Peyer's patch (tissue), 4 donors: ENCODE measurements around the gene HSPA2. TPM values are rescaled to one million over a fixed set of nuclear protein-coding genes. Genes with fewer than 3 reads are reported as not detected.
"Not testable (repeated sequence)": the region's sequence is repeated elsewhere in the genome, so short reads cannot be mapped to it uniquely, and the experiment has no call there.

ENCODE experiments used
- DNase-seq, 3 donors: peaks; one replicate each; pipeline ENCODE4 v3.0.0-alpha.2; 2017 to 2019
- H3K27ac ChIP-seq, 4 donors: fragments of 200-600 bp; sonication (generic); one replicate each; pipeline ENCODE4 v1.5.1; 2016 to 2019
- H3K27me3 ChIP-seq, 2 donors: fragments of 200-600 bp; sonication (generic); one replicate each; pipeline ENCODE4 v1.5.1; 2019
- H3K36me3 ChIP-seq, 3 donors: fragments of 200-600 bp; sonication (generic); one replicate each; pipeline ENCODE4 v1.5.1; 2016 to 2019
- H3K4me1 ChIP-seq, 4 donors: fragments of 200-600 bp; sonication (generic); one replicate each; pipeline ENCODE4 v1.5.1; 2016 to 2019
- H3K4me3 ChIP-seq, 4 donors: fragments of 200-600 bp; sonication (generic); 1 replicate in 3 of 4; 2 replicates in 1 of 4; pipeline ENCODE4 v1.5.1; 2016 to 2019; ENCODE audit warnings: mild to moderate bottlenecking in 1 of 4
- H3K9me3 ChIP-seq, 4 donors: fragments of 200-600 bp; sonication (generic); one replicate each; pipeline ENCODE4 v1.5.1; 2016 to 2019; ENCODE audit warnings: mild to moderate bottlenecking in 1 of 4
- POLR2A ChIP-seq, 2 donors: fragments of 450-650 bp; IDR thresholded peaks; one replicate each; pipeline ENCODE4 v1.5.1; 2017; ENCODE audit warnings: antibody characterized with exemption in 2 of 2, mild to moderate bottlenecking in 2 of 2, moderate library complexity in 2 of 2
- total RNA-seq, 4 donors: library from RNA; depleted of rRNA; stranded (reverse); fragments of >200 nt; gene quantifications; one replicate each; pipeline ENCODE4 v1.1.0, GENCODE V29; 2016
- TF ChIP-seq, protein P1 (sequence below), 6 experiments: fragments of 450-650 bp in 4 of 6; fragments of 200-600 bp in 2 of 6; sonication (generic) in 1 of 6; IDR thresholded peaks; one replicate each; pipeline ENCODE4 v1.5.1; 2017 to 2019; ENCODE audit warnings: antibody characterized with exemption in 6 of 6, mild to moderate bottlenecking in 3 of 6, moderate library complexity in 1 of 6

The HSPA2 gene
- total RNA-seq, 4 donors from 2014 or later = 4.2 to 9.9 (median 6.8) TPM

- no peak overlapping the region for H3K4me3 ChIP-seq
- H3K9me3 ChIP-seq = no peaks in the 10 kb centered on the region
- no peaks in the 10 kb centered on the region for H3K36me3 ChIP-seq
- H3K27me3 ChIP-seq = no peaks in the 10 kb centered on the region
- no peak for TF ChIP-seq POLR2A (IDR thresholded peaks at IDR 0.05)
- TF ChIP-seq, protein P1, sequence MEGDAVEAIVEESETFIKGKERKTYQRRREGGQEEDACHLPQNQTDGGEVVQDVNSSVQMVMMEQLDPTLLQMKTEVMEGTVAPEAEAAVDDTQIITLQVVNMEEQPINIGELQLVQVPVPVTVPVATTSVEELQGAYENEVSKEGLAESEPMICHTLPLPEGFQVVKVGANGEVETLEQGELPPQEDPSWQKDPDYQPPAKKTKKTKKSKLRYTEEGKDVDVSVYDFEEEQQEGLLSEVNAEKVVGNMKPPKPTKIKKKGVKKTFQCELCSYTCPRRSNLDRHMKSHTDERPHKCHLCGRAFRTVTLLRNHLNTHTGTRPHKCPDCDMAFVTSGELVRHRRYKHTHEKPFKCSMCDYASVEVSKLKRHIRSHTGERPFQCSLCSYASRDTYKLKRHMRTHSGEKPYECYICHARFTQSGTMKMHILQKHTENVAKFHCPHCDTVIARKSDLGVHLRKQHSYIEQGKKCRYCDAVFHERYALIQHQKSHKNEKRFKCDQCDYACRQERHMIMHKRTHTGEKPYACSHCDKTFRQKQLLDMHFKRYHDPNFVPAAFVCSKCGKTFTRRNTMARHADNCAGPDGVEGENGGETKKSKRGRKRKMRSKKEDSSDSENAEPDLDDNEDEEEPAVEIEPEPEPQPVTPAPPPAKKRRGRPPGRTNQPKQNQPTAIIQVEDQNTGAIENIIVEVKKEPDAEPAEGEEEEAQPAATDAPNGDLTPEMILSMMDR (IDR thresholded peaks at IDR 0.05) = no peak
- DNase-seq = no peak
- peaks cover 0 to 11% (median 3%) of the 10 kb centered on the region in 4 donors for H3K4me1 ChIP-seq
- H3K27ac ChIP-seq = peak overlapping the region in 2 of 4 donors; percentile 62 to 68
Measured at GRCh38 chr14:64549016-64549415, 8.5 kb downstream of the HSPA2 start.

- H3K4me3 ChIP-seq = peak within 1 kb of the TSS; percentile 29 to 63 (median 56)
- peak within 1 kb of the TSS in 3 of 4 donors; percentile 44 to 68 (median 62) for H3K27ac ChIP-seq
- H3K4me1 ChIP-seq = peaks cover 0 to 16% (median 3%) of the 10 kb centered on the region in 4 donors
- H3K9me3 ChIP-seq = no peaks in the 10 kb centered on the region
- TF ChIP-seq, protein P1 (IDR thresholded peaks at IDR 0.05) = peak in 2 of 6 experiments; percentile 13 to 22
- peak in 1 of 2 donors; percentile 12 for TF ChIP-seq POLR2A (IDR thresholded peaks at IDR 0.05)
- no peaks in the 10 kb centered on the region for H3K27me3 ChIP-seq
- no peaks in the 10 kb centered on the region for H3K36me3 ChIP-seq
- peak in 2 of 3 donors; percentile 74 to 86 for DNase-seq
Measured at GRCh38 chr14:64549791-64550620, 9.5 kb downstream of the HSPA2 start, which contains the start of gene PPP1R36. Gene PPP1R36 (plus strand): TSS chr14:64549961. CDS start chr14:64549998, 37 bp downstream.

DNA sequence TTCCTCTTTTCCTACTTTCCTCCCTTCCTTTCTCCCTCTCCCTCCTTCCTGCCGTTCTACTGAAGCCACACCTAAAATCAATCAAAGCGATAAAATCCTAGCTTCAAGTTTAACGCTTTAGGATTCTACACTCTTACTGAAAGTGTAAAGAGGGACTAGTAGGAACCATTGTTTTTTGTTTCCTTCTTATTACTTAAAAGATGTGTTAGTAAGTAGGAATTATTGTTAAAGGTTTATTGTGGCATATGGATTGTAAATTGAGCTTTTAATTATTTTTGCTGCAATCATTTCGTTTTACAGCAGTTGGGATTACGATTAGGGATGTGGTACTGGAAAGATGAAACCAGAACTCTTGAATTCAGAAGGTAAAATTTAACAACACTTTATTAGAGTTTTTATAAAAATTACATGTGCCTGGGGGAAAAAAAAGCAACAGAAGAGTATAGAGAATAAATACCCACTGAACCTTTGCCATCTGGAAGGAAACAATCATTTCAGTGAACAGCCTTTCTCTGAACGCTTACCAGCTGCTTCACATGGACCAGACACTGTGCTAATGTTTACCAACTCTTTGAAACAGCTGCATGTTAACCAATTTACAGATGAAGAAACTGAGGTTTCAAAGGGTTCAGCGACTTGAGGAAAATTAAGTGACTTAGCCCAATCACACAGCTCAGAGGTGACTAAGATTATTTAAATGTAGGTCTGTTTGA, 10.2 kb downstream of the HSPA2 start:
- H3K27ac ChIP-seq = peak overlapping the region in 3 of 4 donors; percentile 44 to 68 (median 62)
- H3K4me3 ChIP-seq = peak overlapping the region in 2 of 4 donors; percentile 62 to 63
- no peak for TF ChIP-seq POLR2A (IDR thresholded peaks at IDR 0.05)
- TF ChIP-seq, protein P1 (IDR thresholded peaks at IDR 0.05) = no peak

GRCh38 chr14:64554556-64554955, 14.0 kb downstream of the HSPA2 start:
- H3K27me3 ChIP-seq = no peaks in the 10 kb centered on the region
- no peak overlapping the region for H3K27ac ChIP-seq
- H3K36me3 ChIP-seq = no peaks in the 10 kb centered on the region
- H3K9me3 ChIP-seq = no peaks in the 10 kb centered on the region
- DNase-seq = no peak
- TF ChIP-seq, protein P1 (IDR thresholded peaks at IDR 0.05) = no peak
- no peak for TF ChIP-seq POLR2A (IDR thresholded peaks at IDR 0.05)
- H3K4me3 ChIP-seq = no peak overlapping the region
- H3K4me1 ChIP-seq = peaks cover 0 to 12% (median 3%) of the 10 kb centered on the region in 4 donors

More for the DNA sequence above, 10.2 kb downstream of the HSPA2 start:
- DNase-seq = no peak
- Histone ChIP-seq H3K9me3 (no peaks in the 10 kb centered on the region), H3K4me1 (peaks cover 0 to 16% (median 3%) of the 10 kb centered on the region in 4 donors), H3K36me3 (no peaks in the 10 kb centered on the region), H3K27me3 (no peaks in the 10 kb centered on the region)

GRCh38 chr14:64556526-64556925, 16.0 kb downstream of the HSPA2 start:
- Histone ChIP-seq H3K9me3 (no peaks in the 10 kb centered on the region), H3K4me1 (peaks cover 0 to 5% (median 0%) of the 10 kb centered on the region in 4 donors), H3K36me3 (no peaks in the 10 kb centered on the region), H3K27me3 (no peaks in the 10 kb centered on the region), H3K4me3 (no peak overlapping the region), H3K27ac (no peak overlapping the region)
- DNase-seq = no peak
- TF ChIP-seq, protein P1 (IDR thresholded peaks at IDR 0.05) = no peak
- TF ChIP-seq POLR2A (IDR thresholded peaks at IDR 0.05) = no peak

DNA sequence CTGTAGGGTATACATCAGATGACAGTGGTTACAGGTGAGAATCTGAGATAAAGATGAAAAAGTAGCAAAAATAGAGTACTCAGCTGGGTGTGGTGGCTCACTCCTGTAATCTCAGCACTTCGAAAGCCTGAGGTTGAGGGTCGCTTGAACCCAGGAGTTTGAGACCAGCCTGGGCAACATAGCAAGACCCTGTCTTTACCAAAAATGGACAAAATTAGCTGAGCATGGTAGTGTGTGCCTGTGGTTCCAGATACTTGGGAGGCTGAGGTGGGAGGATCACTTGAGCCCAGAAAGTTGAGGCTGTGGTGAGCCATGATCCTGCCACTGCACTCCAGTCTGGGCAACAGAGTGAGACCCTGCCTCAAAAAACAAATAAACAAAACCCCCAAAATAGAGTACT, 17.7 kb downstream of the HSPA2 start:
- H3K36me3 ChIP-seq, H3K27me3 ChIP-seq, DNase-seq, H3K4me1 ChIP-seq, H3K4me3 ChIP-seq, H3K27ac ChIP-seq, H3K9me3 ChIP-seq: not testable (repeated sequence)
